Progenitor cell of endocrine pancreas (in vitro differentiated cells): ENCODE results near the gene PPM1H. TPM values are rescaled to one million over a fixed set of nuclear protein-coding genes. Genes with fewer than 3 reads are reported as not detected.

ENCODE experiments used
- DNase-seq: peaks from one replicate; pipeline ENCODE4 v3.0.0; 2021; ENCODE audit warnings: low spot score; ENCODE audit not compliant: unreplicated experiment
- H3K27ac Mint-ChIP-seq: 2 replicates; pipeline ENCODE4 v1.8.0; 2021; ENCODE audit warnings: mild to moderate bottlenecking, moderate library complexity, mixed read lengths
- H3K27me3 Mint-ChIP-seq: 2 replicates; pipeline ENCODE4 v1.8.0; 2021; ENCODE audit warnings: mixed read lengths
- H3K36me3 Mint-ChIP-seq: 2 replicates; pipeline ENCODE4 v1.8.0; 2022; ENCODE audit warnings: mixed read lengths; ENCODE audit not compliant: insufficient read depth
- H3K4me1 Mint-ChIP-seq: 2 replicates; pipeline ENCODE4 v1.8.0; 2021; ENCODE audit warnings: low read depth, mixed read lengths
- H3K4me3 Mint-ChIP-seq: 2 replicates; pipeline ENCODE4 v1.8.0; 2021; ENCODE audit warnings: low read depth, mild to moderate bottlenecking, moderate library complexity, mixed read lengths
- H3K9me3 Mint-ChIP-seq: 2 replicates; pipeline ENCODE4 v1.8.0; 2021; ENCODE audit warnings: low read depth, mixed read lengths
- total RNA-seq: library from RNA; stranded (reverse); gene quantifications from 2 replicates; pipeline ENCODE4 v1.2.1, GENCODE V29; 2021
- TF ChIP-seq, protein P1 (sequence below): fragments of 200-600 bp; sonication (generic); IDR thresholded peaks from one replicate; pipeline ENCODE4 v1.5.0; 2021; ENCODE audit warnings: antibody characterized with exemption, mild to moderate bottlenecking; ENCODE audit not compliant: unreplicated experiment

The PPM1H gene
- total RNA-seq, 1 donor from 2014 or later: 25.4 TPM

DNA sequence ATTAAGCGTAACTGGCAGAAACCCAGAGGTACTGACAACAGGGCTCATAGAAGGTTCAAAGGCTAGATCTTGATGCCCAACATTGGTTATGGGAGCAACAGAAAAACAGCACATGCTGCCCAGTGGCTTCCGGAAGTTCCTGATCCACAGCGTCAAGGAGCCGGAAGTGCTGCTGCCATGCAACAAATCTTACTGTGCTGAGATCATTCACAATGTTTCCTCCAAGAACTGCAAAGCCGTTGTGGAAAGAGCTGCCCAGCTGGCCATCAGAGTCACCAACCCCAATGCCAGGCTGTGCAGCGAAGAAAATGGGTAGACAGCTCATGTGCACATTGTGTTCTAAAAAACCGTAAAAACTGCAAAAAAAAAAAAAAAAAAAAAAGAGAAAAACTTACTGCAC lies 276.0 kb downstream of the PPM1H start:
- no peak overlapping the region for H3K4me3 Mint-ChIP-seq
- peaks cover 16% of the 10 kb centered on the region for H3K36me3 Mint-ChIP-seq
- DNase-seq: no peak
- peaks cover 8% of the 10 kb centered on the region for H3K9me3 Mint-ChIP-seq
- no peak overlapping the region for H3K27ac Mint-ChIP-seq
- no peaks in the 10 kb centered on the region for H3K27me3 Mint-ChIP-seq
- H3K4me1 Mint-ChIP-seq: peaks cover 3% of the 10 kb centered on the region
- TF ChIP-seq, protein P1, sequence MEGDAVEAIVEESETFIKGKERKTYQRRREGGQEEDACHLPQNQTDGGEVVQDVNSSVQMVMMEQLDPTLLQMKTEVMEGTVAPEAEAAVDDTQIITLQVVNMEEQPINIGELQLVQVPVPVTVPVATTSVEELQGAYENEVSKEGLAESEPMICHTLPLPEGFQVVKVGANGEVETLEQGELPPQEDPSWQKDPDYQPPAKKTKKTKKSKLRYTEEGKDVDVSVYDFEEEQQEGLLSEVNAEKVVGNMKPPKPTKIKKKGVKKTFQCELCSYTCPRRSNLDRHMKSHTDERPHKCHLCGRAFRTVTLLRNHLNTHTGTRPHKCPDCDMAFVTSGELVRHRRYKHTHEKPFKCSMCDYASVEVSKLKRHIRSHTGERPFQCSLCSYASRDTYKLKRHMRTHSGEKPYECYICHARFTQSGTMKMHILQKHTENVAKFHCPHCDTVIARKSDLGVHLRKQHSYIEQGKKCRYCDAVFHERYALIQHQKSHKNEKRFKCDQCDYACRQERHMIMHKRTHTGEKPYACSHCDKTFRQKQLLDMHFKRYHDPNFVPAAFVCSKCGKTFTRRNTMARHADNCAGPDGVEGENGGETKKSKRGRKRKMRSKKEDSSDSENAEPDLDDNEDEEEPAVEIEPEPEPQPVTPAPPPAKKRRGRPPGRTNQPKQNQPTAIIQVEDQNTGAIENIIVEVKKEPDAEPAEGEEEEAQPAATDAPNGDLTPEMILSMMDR: no peak

DNA sequence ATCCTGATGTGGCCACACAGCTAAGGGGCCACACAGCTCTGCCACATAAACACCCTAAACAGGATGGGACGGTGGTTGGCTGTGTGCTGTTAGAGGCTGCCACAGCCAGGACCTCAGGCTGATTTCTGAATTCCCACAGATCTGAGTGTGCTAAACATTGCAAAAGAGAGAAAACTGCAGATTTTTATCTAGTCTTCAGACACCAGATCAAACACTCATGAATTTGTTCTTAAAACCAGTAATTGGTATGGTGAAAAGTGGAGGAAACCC lies 277.7 kb downstream of the PPM1H start:
- Mint-ChIP-seq H3K36me3 (peaks cover 16% of the 10 kb centered on the region), H3K27me3 (no peaks in the 10 kb centered on the region), H3K4me1 (peaks cover 10% of the 10 kb centered on the region), H3K4me3 (no peak overlapping the region), H3K27ac (no peak overlapping the region), H3K9me3 (peaks cover 8% of the 10 kb centered on the region)
- DNase-seq: no peak
- TF ChIP-seq, protein P1: no peak

GRCh38 chr12:62656591-62657362 lies 278.2 kb downstream of the PPM1H start:
- Mint-ChIP-seq H3K36me3 (peaks cover 13% of the 10 kb centered on the region), H3K27ac (no peak overlapping the region), H3K4me3 (no peak overlapping the region), H3K9me3 (peaks cover 8% of the 10 kb centered on the region), H3K4me1 (peaks cover 10% of the 10 kb centered on the region), H3K27me3 (no peaks in the 10 kb centered on the region)
- TF ChIP-seq, protein P1: no peak
- no peak for DNase-seq

GRCh38 chr12:62655666-62656151 lies 279.2 kb downstream of the PPM1H start:
- Mint-ChIP-seq H3K4me3 (no peak overlapping the region), H3K9me3 (peaks cover 4% of the 10 kb centered on the region), H3K36me3 (peaks cover 7% of the 10 kb centered on the region), H3K4me1 (peaks cover 10% of the 10 kb centered on the region), H3K27ac (no peak overlapping the region), H3K27me3 (no peaks in the 10 kb centered on the region)
- TF ChIP-seq, protein P1: no peak
- DNase-seq: no peak

DNA sequence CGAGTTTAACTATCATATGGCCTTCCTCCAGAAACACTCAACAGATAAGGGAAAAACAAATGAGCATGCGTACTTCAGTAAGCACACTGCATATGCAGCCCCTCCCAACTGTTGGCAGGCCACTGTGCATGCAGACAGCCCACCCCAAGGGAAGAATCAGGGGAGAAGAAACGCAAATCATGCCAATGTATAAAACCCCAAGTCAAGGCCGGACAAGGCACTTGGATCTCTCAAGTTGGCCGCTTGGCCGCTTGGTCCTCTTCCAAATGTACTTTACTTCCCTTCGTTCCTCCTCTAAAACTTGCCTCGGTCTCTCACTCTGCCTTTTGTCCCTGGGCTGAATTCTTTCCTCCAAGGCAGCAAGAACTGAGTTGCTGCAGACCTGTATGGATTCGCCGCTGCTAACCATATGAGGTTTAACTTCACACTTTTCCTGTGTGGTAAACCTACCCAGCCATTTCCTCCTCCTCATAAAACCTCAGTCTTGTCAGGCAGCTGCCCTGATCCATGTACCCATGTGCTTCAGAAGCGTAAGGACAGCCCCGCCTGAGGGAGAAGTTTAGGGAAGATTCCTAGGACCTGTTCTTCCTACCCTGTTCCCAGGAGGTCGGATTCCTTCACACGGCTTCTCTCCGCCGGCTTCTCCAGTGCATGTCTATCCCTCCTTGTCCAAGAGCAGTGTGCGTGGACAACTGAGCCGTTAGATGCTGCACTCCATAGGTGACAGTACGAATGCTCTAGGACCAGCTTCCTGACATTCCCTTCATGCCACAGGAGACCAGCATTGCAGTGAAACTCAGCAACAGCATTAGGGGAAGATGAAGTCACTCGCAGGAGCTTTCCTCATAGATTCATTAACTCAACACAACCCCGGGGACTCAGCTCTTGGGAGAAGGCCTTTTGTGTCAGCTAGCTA lies 280.4 kb downstream of the PPM1H start:
- no peak for DNase-seq
- Mint-ChIP-seq H3K4me3 (no peak overlapping the region), H3K27me3 (no peaks in the 10 kb centered on the region)

More for the DNA sequence above, 280.4 kb downstream of the PPM1H start:
- Mint-ChIP-seq H3K36me3 (peaks cover 2% of the 10 kb centered on the region), H3K27ac (no peak overlapping the region), H3K9me3 (no peaks in the 10 kb centered on the region), H3K4me1 (peaks cover 10% of the 10 kb centered on the region)
- TF ChIP-seq, protein P1: no peak
